ENCODE data around the gene DTD1. TPM values are rescaled to one million over a fixed set of nuclear protein-coding genes. Genes with fewer than 3 reads are reported as not detected.

Gene DTD1
- total RNA-seq, 1 donor from 2014 or later: 22.2 TPM

- TF ChIP-seq CTCF (IDR thresholded peaks at IDR 0.05): no peak
- Mint-ChIP-seq H3K36me3 (ENCODE audit: low read depth) (no peaks in the 10 kb centered on the region), H3K27ac (ENCODE audit: unreplicated experiment) (no peak within 1 kb of the TSS), H3K4me3 (ENCODE audit: unreplicated experiment) (no peak within 1 kb of the TSS), H3K9me3 (ENCODE audit: low read depth) (peaks cover under 1% of the 10 kb centered on the region), H3K4me1 (ENCODE audit: low read depth) (no peaks in the 10 kb centered on the region), H3K27me3 (ENCODE audit: low read depth) (no peaks in the 10 kb centered on the region)
- DNase-seq (ENCODE audit: low spot score): no peak
Measured at GRCh38 chr20:18813483-18813882, 225.6 kb downstream of the DTD1 start, which contains the start of gene SCP2D1. Gene SCP2D1 (plus strand): TSS chr20:18813783. CDS start chr20:18813816, 33 bp downstream.

DNA sequence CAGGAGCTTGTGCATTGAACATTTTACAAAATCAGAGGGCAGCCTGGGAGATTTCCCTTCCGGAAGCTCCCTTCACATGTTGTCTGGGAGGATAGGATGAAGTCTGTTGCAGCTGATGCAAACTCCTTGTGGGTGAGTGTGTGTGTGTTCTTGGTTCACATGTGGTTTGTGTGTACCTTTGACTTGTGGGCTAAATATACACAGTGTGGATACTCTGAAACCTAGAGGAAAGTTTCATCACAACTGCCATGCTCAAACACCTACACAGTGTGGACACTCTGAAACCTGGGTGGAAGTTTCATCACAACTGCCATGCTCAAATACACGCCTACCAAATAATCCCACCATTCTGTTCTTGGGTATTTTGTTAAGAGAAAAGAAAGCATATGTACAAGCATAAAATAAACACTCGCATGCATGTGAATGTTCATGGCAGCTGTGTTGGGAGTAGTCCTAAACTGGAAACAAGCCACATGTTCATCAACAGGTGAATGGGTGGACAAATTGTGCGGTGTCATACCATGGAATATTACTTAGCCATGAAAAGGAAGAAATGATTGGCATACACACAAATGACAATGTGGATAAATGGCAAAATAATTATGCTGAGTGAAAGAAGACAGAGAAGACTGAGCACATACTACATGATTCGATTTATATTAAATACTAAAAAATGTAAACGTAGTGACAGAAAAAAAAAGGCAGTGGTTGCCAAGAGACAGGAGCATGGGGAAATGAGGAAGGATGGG, 227.5 kb downstream of the DTD1 start:
- Mint-ChIP-seq H3K27me3 (ENCODE audit: low read depth) (no peaks in the 10 kb centered on the region), H3K4me3 (ENCODE audit: unreplicated experiment) (no peak overlapping the region), H3K27ac (ENCODE audit: unreplicated experiment) (no peak overlapping the region), H3K36me3 (ENCODE audit: low read depth) (no peaks in the 10 kb centered on the region), H3K9me3 (ENCODE audit: low read depth) (peaks cover 7% of the 10 kb centered on the region), H3K4me1 (ENCODE audit: low read depth) (no peaks in the 10 kb centered on the region)
- TF ChIP-seq CTCF (IDR thresholded peaks at IDR 0.05): no peak
- no peak for DNase-seq (ENCODE audit: low spot score)

Other genes with a start within 250 kb of the DTD1 start
- gene DZANK1, start 121.0 kb upstream of the DTD1 start, total RNA-seq: 1.5 to 1.9 TPM (median 1.5 TPM) in 3 replicates
- gene POLR3F, start 120.7 kb upstream of the DTD1 start, total RNA-seq: 8.1 to 10.2 TPM (median 9.3 TPM) in 3 replicates
- gene RBBP9, start 90.8 kb upstream of the DTD1 start, total RNA-seq: 12.7 to 20.6 TPM (median 14.2 TPM) in 3 replicates
- 38.5 to 53.9 TPM (median 38.9 TPM) in 3 replicates for gene SEC23B, start 80.1 kb upstream of the DTD1 start, total RNA-seq
- gene SMIM26, start 20.6 kb upstream of the DTD1 start, total RNA-seq: 37.9 to 47.7 TPM (median 39.6 TPM) in 3 replicates
- not detected in 3 replicates for gene SCP2D1, start 225.7 kb downstream of the DTD1 start, total RNA-seq

Measured in chondrocyte (in vitro differentiated cells).